ENCODE results near the gene GFER. TPM values are rescaled to one million over a fixed set of nuclear protein-coding genes. Genes with fewer than 3 reads are reported as not detected.
"Not testable (repeated sequence)": the region's sequence is repeated elsewhere in the genome, so short reads cannot be mapped to it uniquely, and the experiment has no call there.

Gene GFER
- total RNA-seq (10 to 100 TPM; 19.6 to 25.7 (median 22.2) TPM), polyA plus RNA-seq (31.7 TPM)
- long read RNA-seq, donor 1, transcript GFER-201 (3 exons, 2,345 nt) = major isoform, 19 of 29 reads
- long read RNA-seq, donor 1, transcript GFER-203 (2 exons, 1,365 nt) = minor isoform, 7 of 29 reads
- long read RNA-seq, donor 1, partial matches to known transcripts = 0 of 29 reads
- long read RNA-seq, donor 1, other reads (novel, unspliced or antisense) = 3 of 29 reads
- long read RNA-seq, donor 2, transcript GFER-201 (3 exons, 2,345 nt) = major isoform, 12 of 14 reads
- long read RNA-seq, donor 2, partial matches to known transcripts = 0 of 14 reads
- long read RNA-seq, donor 2, other reads (novel, unspliced or antisense) = 2 of 14 reads
- long read RNA-seq, donor 3, transcript GFER-201 (3 exons, 2,345 nt) = major isoform, 6 of 9 reads
- long read RNA-seq, donor 3, partial matches to known transcripts = 0 of 9 reads
- long read RNA-seq, donor 3, other reads (novel, unspliced or antisense) = 2 of 9 reads
- long read RNA-seq, donor 4, transcript GFER-201 (3 exons, 2,345 nt) = major isoform, 17 of 18 reads
- long read RNA-seq, donor 4, partial matches to known transcripts = 0 of 18 reads
- long read RNA-seq, donor 4, other reads (novel, unspliced or antisense) = 0 of 18 reads

DNA sequence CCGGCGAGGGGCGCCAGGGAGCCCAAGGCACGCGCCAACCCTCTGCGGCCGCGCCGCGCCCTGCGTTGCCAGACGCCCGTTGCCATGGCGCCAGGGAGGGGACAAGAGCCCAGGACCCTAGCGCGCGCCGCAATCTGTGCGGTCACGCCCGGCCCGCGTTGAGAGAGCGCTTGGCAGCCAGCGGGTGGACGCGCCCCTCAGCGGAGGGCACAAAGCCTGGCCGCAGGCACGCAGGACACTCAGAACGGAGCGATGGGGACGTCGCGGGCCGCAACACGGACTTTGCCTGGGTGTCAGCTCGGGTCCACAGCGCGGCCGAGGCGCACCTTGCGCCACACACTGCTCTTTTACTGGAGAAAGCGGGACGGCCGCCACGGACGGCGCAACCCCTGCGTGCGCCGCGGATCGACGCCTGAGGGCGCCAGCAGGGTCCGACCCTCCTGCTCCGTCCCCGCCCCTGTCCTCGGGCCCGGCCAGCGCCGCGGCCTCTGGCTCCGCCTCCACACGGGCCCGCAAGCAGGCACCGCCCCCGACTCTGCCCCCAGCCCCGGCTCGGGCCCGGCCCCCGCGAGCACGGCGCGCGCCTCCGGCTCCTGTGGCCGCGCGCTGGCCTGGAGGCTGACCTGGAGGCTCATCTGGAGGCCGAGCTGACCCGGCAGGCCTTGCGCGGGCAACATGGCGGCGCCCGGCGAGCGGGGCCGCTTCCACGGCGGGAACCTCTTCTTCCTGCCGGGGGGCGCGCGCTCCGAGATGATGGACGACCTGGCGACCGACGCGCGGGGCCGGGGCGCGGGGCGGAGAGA, at the start of gene GFER:
GFER (plus strand) TSS at position 650 of the 803 bp plus-strand sequence; CDS start at position 676, 26 bp downstream.
- H3K4me1 ChIP-seq (ENCODE audit: control insufficient read depth, insufficient read depth, low read length) = peaks cover 5% of the 10 kb centered on the region

GRCh38 chr16:1936945-1937479, 47.0 kb upstream of the GFER start:
- WGBS = 94% methylated on average over 11 of the region's 11 CpGs
- ATAC-seq (no peak), DNase-seq (peak in 1 of 3 donors; percentile 18)
- intact Hi-C loops (cut with DNase I) = no loop called here
- Histone ChIP-seq H3K27ac (ENCODE audit: low read length) (no peak overlapping the region), H3K27me3 (ENCODE audit: control insufficient read depth, insufficient read depth) (no peaks in the 10 kb centered on the region), H3K9me3 (ENCODE audit: control insufficient read depth, low read length) (no peaks in the 10 kb centered on the region), H3K4me1 (ENCODE audit: control insufficient read depth, insufficient read depth, low read length) (peaks cover under 1% of the 10 kb centered on the region), H3K4me3 (ENCODE audit: low read length) (no peak overlapping the region)

More for the DNA sequence above, at the start of gene GFER:
- Histone ChIP-seq H3K9me3 (ENCODE audit: control insufficient read depth, low read length) (no peaks in the 10 kb centered on the region), H3K27me3 (ENCODE audit: control insufficient read depth, insufficient read depth) (no peaks in the 10 kb centered on the region), H3K27ac (ENCODE audit: low read length) (peak within 1 kb of the TSS; percentile 17), H3K4me3 (ENCODE audit: low read length) (peak within 1 kb of the TSS; percentile 76)
- DNase-seq (peak; percentile 93 to 97 (median 96)), ATAC-seq (peak; percentile 94 to 95)
- intact Hi-C loops (cut with DNase I) = no loop called here
- WGBS = under 1% methylated on average over 109 of the region's 109 CpGs

DNA sequence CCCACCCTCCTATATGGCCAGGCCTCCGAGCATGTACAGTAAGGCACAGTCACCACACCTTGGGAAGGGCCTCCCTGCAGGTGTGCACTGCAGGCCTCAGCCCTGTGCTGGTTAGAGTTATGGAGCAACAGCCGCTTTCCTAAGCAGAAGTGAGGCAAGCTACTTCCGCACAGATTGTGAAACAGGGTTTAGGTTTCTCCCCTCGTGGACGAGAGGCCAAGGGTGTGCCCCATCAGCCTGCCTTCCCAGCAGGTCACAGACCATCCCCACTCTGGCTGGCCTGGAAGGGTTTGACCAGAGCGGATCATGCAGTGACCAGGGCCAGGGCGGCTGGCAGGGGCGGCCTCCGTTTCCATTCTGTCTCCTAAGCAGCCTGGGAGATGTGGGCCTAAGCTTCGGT, 45.7 kb upstream of the GFER start:
- ATAC-seq = no peak
- no peaks in the 10 kb centered on the region for H3K9me3 ChIP-seq (ENCODE audit: control insufficient read depth, low read length)
- H3K4me1 ChIP-seq (ENCODE audit: control insufficient read depth, insufficient read depth, low read length) = peaks cover 5% of the 10 kb centered on the region
- WGBS = 90% methylated on average over 10 of the region's 10 CpGs
- peak in 2 of 3 donors; percentile 64 to 68 for DNase-seq
- no peak overlapping the region for H3K4me3 ChIP-seq (ENCODE audit: low read length)
- no peaks in the 10 kb centered on the region for H3K27me3 ChIP-seq (ENCODE audit: control insufficient read depth, insufficient read depth)
- intact Hi-C loops (cut with DNase I) = no loop called here
- no peak overlapping the region for H3K27ac ChIP-seq (ENCODE audit: low read length)

- intact Hi-C loops (cut with DNase I) = no loop called here
- peaks cover 5% of the 10 kb centered on the region for H3K4me1 ChIP-seq (ENCODE audit: control insufficient read depth, insufficient read depth, low read length)
- ATAC-seq (no peak), DNase-seq (peak in 1 of 3 donors; percentile 13)
- 92% methylated on average over 17 of the region's 17 CpGs for WGBS
- H3K9me3 ChIP-seq (ENCODE audit: control insufficient read depth, low read length) = no peaks in the 10 kb centered on the region
- no peak overlapping the region for H3K27ac ChIP-seq (ENCODE audit: low read length)
- H3K27me3 ChIP-seq (ENCODE audit: control insufficient read depth, insufficient read depth) = no peaks in the 10 kb centered on the region
- H3K4me3 ChIP-seq (ENCODE audit: low read length) = no peak overlapping the region
Observed at GRCh38 chr16:1938910-1939309, 45.1 kb upstream of the GFER start.

DNA sequence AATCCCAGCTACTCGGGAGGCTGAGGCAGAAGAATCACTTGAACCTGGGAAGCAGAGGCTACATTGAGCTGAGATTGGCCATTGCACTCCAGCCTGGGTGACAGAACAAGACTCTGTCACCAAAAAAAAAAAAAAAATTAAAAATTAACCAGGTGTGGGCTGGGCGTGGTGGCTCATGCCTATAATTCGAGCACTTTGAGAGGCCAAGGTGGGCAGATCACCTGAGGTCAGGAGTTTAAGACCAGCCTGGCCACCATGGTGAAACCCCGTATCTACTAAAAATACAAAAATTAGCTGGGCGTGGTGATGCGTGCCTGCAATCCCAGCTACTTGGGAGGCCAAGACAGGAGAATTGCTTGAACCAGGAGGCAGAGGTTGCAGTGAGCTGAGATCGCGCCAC, 44.2 kb upstream of the GFER start:
- DNase-seq; intact Hi-C loops (cut with DNase I); ATAC-seq; H3K4me3 ChIP-seq (ENCODE audit: low read length); H3K9me3 ChIP-seq (ENCODE audit: control insufficient read depth, low read length); H3K27me3 ChIP-seq (ENCODE audit: control insufficient read depth, insufficient read depth); H3K4me1 ChIP-seq (ENCODE audit: control insufficient read depth, insufficient read depth, low read length); H3K27ac ChIP-seq (ENCODE audit: low read length): not testable (repeated sequence)
- WGBS = 97% methylated on average over 8 of the region's 8 CpGs

DNA sequence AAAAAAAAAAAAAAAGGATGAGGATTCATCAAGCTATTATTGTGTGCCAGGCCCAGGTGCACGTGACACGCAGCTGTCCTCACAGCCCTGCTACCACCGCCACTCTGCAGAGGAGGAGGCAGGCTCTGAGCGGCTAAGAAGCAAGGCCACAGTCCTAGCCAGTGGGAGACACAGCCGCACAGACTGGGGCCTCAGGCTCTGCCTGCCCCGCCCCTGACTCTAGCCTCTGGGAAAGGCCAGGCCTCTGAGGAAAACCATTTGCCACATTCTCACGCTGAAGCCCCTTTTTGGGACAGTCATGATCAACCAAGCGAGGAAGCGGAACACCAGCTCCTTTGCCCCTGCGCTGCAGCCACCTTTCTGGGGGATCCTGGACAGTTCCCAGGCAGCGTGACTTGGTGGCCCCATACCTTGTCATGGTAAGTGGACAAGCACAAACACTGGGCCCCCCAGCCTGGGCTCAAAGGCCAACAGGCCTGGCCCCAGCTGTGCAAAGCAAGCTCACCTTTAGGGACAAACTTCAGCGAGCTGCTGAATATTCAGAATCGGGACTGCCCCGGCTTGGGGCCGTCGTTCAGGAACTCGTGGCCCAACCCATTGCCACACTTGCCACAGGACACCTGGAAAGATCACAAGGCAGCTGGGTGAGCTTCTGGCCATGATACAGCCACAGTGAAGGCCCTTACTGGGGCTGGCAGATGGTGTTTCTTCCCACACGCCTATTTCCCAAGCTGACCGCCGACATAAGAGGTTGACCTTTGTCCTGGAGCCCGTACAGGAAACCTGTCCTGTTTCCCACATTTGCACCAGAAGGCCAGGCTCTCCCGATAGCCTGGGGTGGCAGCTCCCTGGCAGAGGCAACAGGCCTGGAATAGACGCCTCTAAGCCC, 43.5 kb upstream of the GFER start:
- WGBS = 89% methylated on average over 23 of the region's 23 CpGs
- no peak overlapping the region for H3K4me3 ChIP-seq (ENCODE audit: low read length)
- peaks cover 5% of the 10 kb centered on the region for H3K4me1 ChIP-seq (ENCODE audit: control insufficient read depth, insufficient read depth, low read length)
- H3K9me3 ChIP-seq (ENCODE audit: control insufficient read depth, low read length) = no peaks in the 10 kb centered on the region
- DNase-seq = peak in 1 of 3 donors; percentile 43
- intact Hi-C loops (cut with DNase I) = no loop called here
- no peak overlapping the region for H3K27ac ChIP-seq (ENCODE audit: low read length)
- ATAC-seq = no peak
- no peaks in the 10 kb centered on the region for H3K27me3 ChIP-seq (ENCODE audit: control insufficient read depth, insufficient read depth)

DNA sequence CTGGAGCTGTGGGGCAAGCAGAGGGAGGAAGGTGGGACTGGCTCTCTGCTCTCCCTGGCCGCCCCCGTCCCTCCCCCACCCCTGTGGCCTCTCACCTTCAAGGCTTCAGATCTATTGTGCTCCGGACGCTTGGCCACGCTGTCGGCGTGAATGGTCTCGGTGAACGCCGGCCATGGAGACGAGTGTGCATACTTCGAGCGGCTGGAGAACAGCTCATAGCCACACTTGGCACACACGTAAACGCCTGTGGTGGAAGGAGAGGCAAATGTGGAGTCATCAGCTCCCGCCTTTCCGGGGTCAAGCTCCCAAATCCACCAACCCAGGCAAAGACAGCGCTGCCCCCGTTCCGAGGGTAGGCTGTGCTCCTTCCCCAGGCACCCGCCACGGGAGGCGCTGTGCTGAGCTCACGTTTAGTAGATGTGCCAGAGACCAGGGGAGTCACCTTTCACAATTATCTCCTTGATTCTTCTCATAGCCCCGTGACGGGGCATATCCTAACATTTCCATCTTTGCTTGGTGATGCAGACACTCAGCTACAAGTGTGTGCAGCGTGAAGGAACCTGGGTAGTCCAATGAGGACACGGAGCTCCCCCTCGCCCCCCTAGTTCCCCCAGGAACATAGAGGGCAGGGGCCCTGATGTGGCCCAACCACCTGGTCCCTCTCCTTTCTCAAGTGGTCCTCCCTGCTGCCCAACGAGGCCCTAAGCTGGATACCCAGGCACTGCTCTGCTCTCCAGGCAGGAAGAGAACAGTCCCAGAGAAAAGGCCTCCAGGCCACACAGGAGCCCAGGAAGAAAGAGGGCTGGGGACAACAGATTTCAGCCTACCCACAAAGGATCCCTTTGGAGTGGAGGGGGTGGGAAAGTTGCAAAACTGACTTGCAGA, 42.6 kb upstream of the GFER start:
- no peaks in the 10 kb centered on the region for H3K27me3 ChIP-seq (ENCODE audit: control insufficient read depth, insufficient read depth)
- H3K9me3 ChIP-seq (ENCODE audit: control insufficient read depth, low read length) = no peaks in the 10 kb centered on the region
- H3K4me1 ChIP-seq (ENCODE audit: control insufficient read depth, insufficient read depth, low read length) = peaks cover 5% of the 10 kb centered on the region
- ATAC-seq (no peak), DNase-seq (peak in 1 of 3 donors; percentile 69)
- intact Hi-C loops (cut with DNase I) = no loop called here
- H3K27ac ChIP-seq (ENCODE audit: low read length) = no peak overlapping the region
- WGBS = 87% methylated on average over 30 of the region's 30 CpGs
- H3K4me3 ChIP-seq (ENCODE audit: low read length) = no peak overlapping the region

GRCh38 chr16:1942047-1942809, 41.8 kb upstream of the GFER start:
- H3K9me3 ChIP-seq (ENCODE audit: control insufficient read depth, low read length) = no peaks in the 10 kb centered on the region
- peaks cover 5% of the 10 kb centered on the region for H3K4me1 ChIP-seq (ENCODE audit: control insufficient read depth, insufficient read depth, low read length)
- DNase-seq (no peak), ATAC-seq (peak; percentile 2 to 4)
- 19% methylated on average over 17 of the region's 17 CpGs for WGBS
- H3K4me3 ChIP-seq (ENCODE audit: low read length) = peak overlapping the region; percentile 78
- H3K27me3 ChIP-seq (ENCODE audit: control insufficient read depth, insufficient read depth) = no peaks in the 10 kb centered on the region
- intact Hi-C loops (cut with DNase I) = no loop called here
- peak overlapping the region; percentile 22 for H3K27ac ChIP-seq (ENCODE audit: low read length)

Data from right cardiac atrium (tissue), 5 donors.